Sigmoid colon (tissue), 4 donors: ENCODE results near the gene TTF1.

ENCODE experiments used
- POLR2A ChIP-seq, 2 donors: fragments of 450-650 bp; IDR thresholded peaks; one replicate each; pipeline ENCODE4 v1.6.1; 2016; ENCODE audit warnings: antibody characterized with exemption in 2 of 2, mild to moderate bottlenecking in 2 of 2, moderate library complexity in 2 of 2
- POLR2AphosphoS5 ChIP-seq, 4 donors: sonication (generic); formaldehyde crosslinking; IDR thresholded peaks; one replicate each; pipeline ENCODE4 v1.6.1; 2017; ENCODE audit warnings: antibody characterized with exemption in 4 of 4
- TF ChIP-seq, protein P1 (sequence below), 4 experiments: fragments of 450-650 bp in 3 of 4; fragments of 200-600 bp in 1 of 4; IDR thresholded peaks; one replicate each; pipeline ENCODE4 v1.5.1; 2016 to 2019; ENCODE audit warnings: antibody characterized with exemption in 4 of 4, mild to moderate bottlenecking in 3 of 4, moderate library complexity in 2 of 4

DNA sequence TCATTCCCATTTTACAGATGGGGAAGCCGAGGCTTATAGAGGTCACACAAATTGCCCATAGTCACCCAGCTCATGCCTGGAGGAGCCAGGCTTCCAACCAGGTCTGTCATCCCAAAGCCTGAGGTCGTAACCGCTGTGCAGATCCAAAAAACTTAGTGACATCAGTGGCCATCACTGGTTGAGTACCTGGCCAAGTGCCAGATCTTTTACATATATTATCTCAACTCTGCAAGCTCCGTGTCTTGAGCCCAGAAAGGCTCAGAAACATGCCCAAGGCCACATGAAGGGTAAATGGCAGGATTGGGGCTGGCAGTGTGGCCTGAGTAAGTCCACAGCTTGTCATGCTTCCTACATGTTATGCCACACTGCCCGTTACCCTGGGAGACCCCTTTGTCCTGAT, 16.9 kb upstream of the TTF1 start:
- TF ChIP-seq POLR2AphosphoS5 (IDR thresholded peaks at IDR 0.05) (no peak), POLR2A (IDR thresholded peaks at IDR 0.05) (no peak)
- TF ChIP-seq, protein P1, sequence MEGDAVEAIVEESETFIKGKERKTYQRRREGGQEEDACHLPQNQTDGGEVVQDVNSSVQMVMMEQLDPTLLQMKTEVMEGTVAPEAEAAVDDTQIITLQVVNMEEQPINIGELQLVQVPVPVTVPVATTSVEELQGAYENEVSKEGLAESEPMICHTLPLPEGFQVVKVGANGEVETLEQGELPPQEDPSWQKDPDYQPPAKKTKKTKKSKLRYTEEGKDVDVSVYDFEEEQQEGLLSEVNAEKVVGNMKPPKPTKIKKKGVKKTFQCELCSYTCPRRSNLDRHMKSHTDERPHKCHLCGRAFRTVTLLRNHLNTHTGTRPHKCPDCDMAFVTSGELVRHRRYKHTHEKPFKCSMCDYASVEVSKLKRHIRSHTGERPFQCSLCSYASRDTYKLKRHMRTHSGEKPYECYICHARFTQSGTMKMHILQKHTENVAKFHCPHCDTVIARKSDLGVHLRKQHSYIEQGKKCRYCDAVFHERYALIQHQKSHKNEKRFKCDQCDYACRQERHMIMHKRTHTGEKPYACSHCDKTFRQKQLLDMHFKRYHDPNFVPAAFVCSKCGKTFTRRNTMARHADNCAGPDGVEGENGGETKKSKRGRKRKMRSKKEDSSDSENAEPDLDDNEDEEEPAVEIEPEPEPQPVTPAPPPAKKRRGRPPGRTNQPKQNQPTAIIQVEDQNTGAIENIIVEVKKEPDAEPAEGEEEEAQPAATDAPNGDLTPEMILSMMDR (IDR thresholded peaks at IDR 0.05) = no peak
